ENCODE measurements around the gene ATF7IP. TPM values are rescaled to one million over a fixed set of nuclear protein-coding genes. Genes with fewer than 3 reads are reported as not detected.

The ATF7IP gene
- total and polyA plus RNA-seq, 10 donors, result 10.2 to 170 (median 111) TPM

Other genes starting within 250 kb of the ATF7IP start
- 10 to 100 TPM; 26.8 to 83.2 (median 36.3) TPM for gene PLBD1, start 202.2 kb downstream of the ATF7IP start, total RNA-seq
- gene PLBD1, start 202.2 kb downstream of the ATF7IP start, polyA plus RNA-seq, result 1 to 10 TPM; 3.1 to 8.3 (median 5.5) TPM